GM18873 (cell line): ENCODE measurements around the gene MED19.

Experiments
- ATAC-seq: cut with Tn5 transposase; IDR thresholded peaks from one replicate; pipeline ENCODE4 v1.9.1; 2021; ENCODE audit warnings: mild to moderate bottlenecking, moderate library complexity, moderate number of reproducible peaks; ENCODE audit not compliant: unreplicated experiment, low FRiP score

Gene MED19

GRCh38 chr11:57657194-57658022 is 54.6 kb downstream of the MED19 start, which contains the start of gene CLP1:
Gene CLP1, plus strand, starts transcription at chr11:57657762. Its CDS starts 1,715 bp downstream, at chr11:57659477.
- ATAC-seq = peak; percentile 98

- ATAC-seq = no peak
Measured at GRCh38 chr11:57656885-57657193, 55.2 kb downstream of the MED19 start.
